VCaP (cell line): ENCODE results near the gene PLD6.

Experiments used
- H3K27ac ChIP-seq: fragments of 450-650 bp; 2 replicates; pipeline ENCODE4 v1.5.1; 2017
- TF ChIP-seq, protein P1 (sequence below): fragments of 450-650 bp; conservative IDR thresholded peaks from 2 replicates; pipeline ENCODE4 v1.5.1; 2017; ENCODE audit warnings: mild to moderate bottlenecking, moderate library complexity

Gene PLD6

DNA sequence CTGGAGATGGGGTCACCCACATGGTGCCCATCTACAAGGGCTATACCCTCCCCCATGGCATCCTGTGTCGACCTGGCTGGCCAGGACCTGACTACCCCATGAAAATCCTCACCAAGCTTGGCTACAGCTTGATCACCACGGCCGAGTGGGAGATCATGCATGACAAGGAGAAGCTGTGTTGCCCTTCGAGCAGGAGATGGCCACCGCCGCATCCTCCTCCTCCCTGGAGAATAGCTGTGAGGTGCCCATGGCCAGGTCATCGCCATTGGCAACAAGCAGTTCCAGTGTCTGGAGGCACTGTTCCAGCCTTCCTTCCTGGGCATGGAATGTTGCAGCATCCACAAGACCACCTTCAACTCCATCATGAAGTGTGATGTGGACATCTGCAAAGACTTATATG lies 36.1 kb upstream of the PLD6 start:
- TF ChIP-seq, protein P1, sequence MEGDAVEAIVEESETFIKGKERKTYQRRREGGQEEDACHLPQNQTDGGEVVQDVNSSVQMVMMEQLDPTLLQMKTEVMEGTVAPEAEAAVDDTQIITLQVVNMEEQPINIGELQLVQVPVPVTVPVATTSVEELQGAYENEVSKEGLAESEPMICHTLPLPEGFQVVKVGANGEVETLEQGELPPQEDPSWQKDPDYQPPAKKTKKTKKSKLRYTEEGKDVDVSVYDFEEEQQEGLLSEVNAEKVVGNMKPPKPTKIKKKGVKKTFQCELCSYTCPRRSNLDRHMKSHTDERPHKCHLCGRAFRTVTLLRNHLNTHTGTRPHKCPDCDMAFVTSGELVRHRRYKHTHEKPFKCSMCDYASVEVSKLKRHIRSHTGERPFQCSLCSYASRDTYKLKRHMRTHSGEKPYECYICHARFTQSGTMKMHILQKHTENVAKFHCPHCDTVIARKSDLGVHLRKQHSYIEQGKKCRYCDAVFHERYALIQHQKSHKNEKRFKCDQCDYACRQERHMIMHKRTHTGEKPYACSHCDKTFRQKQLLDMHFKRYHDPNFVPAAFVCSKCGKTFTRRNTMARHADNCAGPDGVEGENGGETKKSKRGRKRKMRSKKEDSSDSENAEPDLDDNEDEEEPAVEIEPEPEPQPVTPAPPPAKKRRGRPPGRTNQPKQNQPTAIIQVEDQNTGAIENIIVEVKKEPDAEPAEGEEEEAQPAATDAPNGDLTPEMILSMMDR = no peak
- H3K27ac ChIP-seq = no peak overlapping the region

DNA sequence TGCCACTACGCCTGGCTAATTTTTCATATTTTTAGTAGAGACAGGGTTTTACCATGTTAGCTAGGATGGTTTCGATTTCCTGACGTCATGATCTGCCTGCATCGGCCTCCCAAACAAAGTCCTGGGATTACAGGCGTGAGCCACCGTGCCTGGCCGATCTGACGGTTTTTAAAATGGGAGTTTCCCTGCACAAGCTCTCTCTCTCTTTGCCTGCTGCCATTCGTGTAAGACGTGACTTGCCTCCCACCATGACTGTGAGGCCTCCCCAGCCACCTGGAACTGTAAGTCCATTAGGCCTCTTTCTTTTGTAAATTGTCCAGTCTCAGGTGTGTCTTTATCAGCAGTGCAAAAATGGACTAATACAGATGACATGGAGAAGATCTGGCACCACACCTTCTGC lies 35.5 kb upstream of the PLD6 start:
- TF ChIP-seq, protein P1 = no peak
- H3K27ac ChIP-seq = no peak overlapping the region

DNA sequence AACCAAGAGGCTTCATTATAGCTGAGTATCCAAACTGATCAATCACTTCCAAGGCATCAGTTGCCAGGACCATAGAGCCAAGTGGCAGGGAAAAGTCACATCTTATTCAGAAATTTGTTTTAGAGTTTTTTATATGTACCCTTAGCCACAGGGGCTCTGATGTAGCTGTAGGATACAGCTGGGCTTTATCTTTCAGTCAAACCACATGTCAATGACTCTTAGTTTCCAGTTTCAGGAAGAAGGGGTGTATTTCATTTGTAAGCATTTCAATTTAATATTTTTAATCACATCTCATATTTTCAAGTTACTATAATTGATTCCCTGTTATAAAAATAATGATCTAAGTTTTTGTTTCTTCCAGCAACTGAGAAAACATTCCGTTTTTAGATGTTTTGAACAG lies 33.7 kb upstream of the PLD6 start:
- TF ChIP-seq, protein P1 = no peak
- H3K27ac ChIP-seq = no peak overlapping the region

DNA sequence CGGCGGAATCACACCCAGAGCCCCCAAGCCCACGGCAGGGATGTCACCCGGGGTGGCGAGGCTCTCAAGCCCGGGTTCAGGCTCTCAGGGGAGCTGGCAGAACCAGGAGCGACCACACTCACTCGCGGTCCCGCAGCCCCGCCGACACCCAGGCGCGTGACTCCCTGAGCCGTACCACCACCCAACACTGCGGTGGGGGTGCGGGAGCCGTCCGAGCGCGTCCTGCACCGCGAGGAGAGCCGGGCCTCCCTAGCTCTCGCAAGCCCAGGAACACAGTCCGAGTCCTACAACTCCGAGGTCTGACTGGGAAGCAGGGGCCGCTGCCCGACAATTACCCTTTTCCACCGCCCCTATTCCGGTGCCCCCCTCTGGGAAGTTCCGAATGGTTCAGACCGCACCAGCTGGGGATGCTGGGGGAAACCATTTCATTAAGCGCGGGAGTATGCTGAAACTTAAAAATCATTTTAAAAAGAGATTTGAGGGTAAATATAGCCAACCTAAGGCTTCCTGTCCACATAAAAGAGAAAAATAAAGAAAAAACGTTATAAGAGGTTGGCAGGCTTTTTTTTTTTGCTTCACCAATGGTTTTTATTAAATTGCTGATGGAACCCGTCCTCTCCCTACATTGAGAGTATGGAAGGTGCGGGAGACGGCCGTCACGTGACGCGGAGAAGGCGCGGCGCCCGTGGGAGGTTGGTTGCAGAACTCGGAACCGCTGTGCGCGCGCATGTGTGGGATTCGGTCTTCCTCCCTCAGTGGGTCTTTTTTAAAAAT lies 31.1 kb upstream of the PLD6 start, which contains the start of gene FLCN:
Gene FLCN, minus strand, starts transcription at position 143 of the 774 bp plus-strand sequence. CDS start 9,031 bp downstream, outside the sequence.
- peak within 1 kb of the TSS; percentile 99 for H3K27ac ChIP-seq
- TF ChIP-seq, protein P1 = no peak

DNA sequence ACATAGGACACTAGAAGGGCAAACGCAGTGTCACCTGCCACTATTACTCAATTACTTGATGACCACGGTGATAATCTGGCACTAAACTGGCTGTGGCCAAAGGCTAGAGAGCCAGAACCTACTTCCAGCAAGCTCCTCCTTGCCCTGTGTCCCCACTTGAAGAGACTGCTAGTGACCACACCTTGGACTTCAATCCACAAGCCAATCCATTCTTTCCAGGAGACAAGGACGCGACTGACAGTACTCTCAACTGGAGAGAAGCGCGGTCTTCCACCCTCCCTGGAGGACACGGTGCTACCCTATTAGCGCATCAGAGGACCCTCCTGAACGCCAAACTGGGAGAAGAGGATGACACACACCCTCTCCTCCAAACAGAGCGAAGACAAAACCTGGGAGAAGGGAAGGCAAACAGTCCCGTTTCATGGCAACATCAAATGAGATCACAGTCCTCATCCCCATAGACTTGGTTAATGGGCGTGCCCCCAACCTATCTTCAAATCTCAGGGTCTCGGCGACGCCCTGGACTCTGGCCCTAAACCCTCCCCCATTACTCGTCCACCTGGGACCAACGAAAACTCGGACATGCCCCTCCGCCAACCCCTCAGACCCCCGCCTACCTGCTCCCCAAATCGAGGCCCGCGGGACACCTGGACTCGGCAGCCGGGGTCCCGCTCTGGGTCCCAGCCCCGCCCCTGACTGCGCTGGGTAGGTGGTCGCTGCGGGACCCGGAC lies 30.3 kb upstream of the PLD6 start:
- TF ChIP-seq, protein P1 = no peak
- H3K27ac ChIP-seq = peak overlapping the region; percentile 99

DNA sequence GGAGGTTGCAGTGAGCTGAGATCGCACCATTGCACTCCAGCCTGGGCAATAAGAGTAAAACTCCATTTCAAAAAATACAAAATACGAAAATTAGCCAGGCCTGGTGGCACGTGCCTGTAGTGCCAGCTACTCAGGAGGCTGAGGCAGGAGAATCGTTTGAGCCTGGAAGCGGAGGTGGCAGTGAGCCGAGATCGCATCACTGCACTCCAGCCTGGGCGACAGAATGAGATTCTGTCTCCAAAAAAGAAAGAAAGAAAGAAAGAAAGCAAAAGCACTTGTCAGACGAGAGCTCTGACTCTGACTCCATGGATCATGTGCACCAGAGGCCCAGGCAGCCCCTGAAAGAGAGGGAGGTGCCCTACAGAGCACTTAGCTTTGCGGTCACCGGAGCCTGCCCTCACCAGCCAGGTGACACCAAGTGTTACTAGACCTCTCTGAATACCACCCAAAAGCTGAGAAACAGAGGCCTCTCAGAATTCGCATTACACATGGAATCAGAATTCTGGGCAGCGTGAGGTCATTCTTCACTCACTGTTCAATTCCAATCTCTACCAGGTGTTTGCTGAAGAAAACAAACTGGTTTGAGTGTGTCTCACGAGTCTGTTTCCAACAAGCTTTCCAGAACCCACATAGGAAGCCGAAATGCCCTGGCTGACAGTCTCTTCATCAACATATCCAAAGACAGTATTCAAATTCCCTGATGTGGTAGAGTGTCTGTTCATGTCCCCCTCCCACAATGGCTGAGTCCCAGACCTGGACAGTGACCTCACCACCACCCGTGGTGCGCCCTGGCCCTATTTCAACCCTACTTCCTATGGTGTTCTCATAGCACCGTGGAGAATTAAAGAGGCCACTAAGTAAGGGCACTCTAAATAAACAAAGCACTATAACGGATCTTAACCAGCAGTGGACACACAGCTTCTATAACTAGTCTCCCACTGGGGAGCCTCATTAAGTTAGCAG lies 29.4 kb upstream of the PLD6 start:
- peak overlapping the region; percentile 99 for H3K27ac ChIP-seq

More for the DNA sequence above, 29.4 kb upstream of the PLD6 start:
- TF ChIP-seq, protein P1 = no peak
